Neural cell (in vitro differentiated cells): Measurements from ENCODE around the gene SERPINB6. TPM values are rescaled to one million over a fixed set of nuclear protein-coding genes. Genes with fewer than 3 reads are reported as not detected.

Experiments
- H2AFZ ChIP-seq: fragments of 200-600, 300-800 bp; sonication (generic), shearing (Covaris generic); 2 replicates; pipeline ENCODE4 v1.6.0; 2014; ENCODE audit warnings: low read depth, mild to moderate bottlenecking, antibody characterized with exemption, low read length, moderate library complexity
- H3F3A ChIP-seq: fragments of 200-600 bp; shearing (Covaris generic); 2 replicates; pipeline ENCODE4 v1.6.1; 2016; ENCODE audit warnings: mild to moderate bottlenecking, moderate library complexity, mixed read lengths, antibody characterized with exemption, low read length; ENCODE audit not compliant: insufficient read depth, poor library complexity, severe bottlenecking
- H3K27ac ChIP-seq: fragments of 200-600, 300-800 bp; sonication (generic), shearing (Covaris generic); 2 replicates; pipeline ENCODE4 v1.5.1; 2014; ENCODE audit warnings: mild to moderate bottlenecking, low read length, moderate library complexity
- H3K27me3 ChIP-seq: fragments of 300-800, 200-600 bp; sonication (generic), shearing (Covaris generic); 2 replicates; pipeline ENCODE4 v1.6.0; 2014; ENCODE audit warnings: mild to moderate bottlenecking, low read depth, low read length, moderate library complexity; ENCODE audit not compliant: insufficient read depth
- H3K36me3 ChIP-seq: fragments of 300-800, 200-600 bp; sonication (generic), shearing (Covaris generic); 2 replicates; pipeline ENCODE4 v1.5.1; 2014; ENCODE audit warnings: mild to moderate bottlenecking, antibody characterized with exemption, low read length, moderate library complexity; ENCODE audit not compliant: insufficient read depth
- H3K4me2 ChIP-seq: fragments of 300-800, 200-600 bp; sonication (generic), shearing (Covaris generic); 2 replicates; pipeline ENCODE4 v1.6.0; 2014; ENCODE audit warnings: mild to moderate bottlenecking, low read length
- H3K4me3 ChIP-seq: fragments of 300-800, 200-600 bp; sonication (generic), shearing (Covaris generic); 2 replicates; pipeline ENCODE4 v1.5.1; 2014; ENCODE audit warnings: mild to moderate bottlenecking, low read length, moderate library complexity
- H3K79me2 ChIP-seq: fragments of 200-600 bp; shearing (Covaris generic); replicated peaks from 2 replicates; pipeline ENCODE4 v1.6.0; 2014; ENCODE audit warnings: mild to moderate bottlenecking, low read length, moderate library complexity; ENCODE audit not compliant: insufficient read depth
- H3K9ac ChIP-seq: fragments of 300-800, 200-600 bp; sonication (generic), shearing (Covaris generic); 2 replicates; pipeline ENCODE4 v1.6.1; 2016; ENCODE audit warnings: mild to moderate bottlenecking, low read length, mixed read lengths
- H3K9me2 ChIP-seq: fragments of 200-600 bp; shearing (Covaris generic); 2 replicates; pipeline ENCODE4 v1.6.1; 2016; ENCODE audit warnings: mild to moderate bottlenecking, low read length, mixed read lengths; ENCODE audit not compliant: insufficient read depth
- H3K9me3 ChIP-seq: fragments of 200-600, 300-800 bp; sonication (generic), shearing (Covaris generic); 2 replicates; pipeline ENCODE4 v1.6.1; 2016; ENCODE audit warnings: mild to moderate bottlenecking, mixed run types, low read length, moderate library complexity, mixed read lengths
- H4K20me1 ChIP-seq: fragments of 200-600 bp; shearing (Covaris generic); 2 replicates; pipeline ENCODE4 v1.6.1; 2016; ENCODE audit warnings: mild to moderate bottlenecking, mixed run types; ENCODE audit not compliant: insufficient read depth
- CTCF ChIP-seq: fragments of 450-650 bp; IDR thresholded peaks from 2 replicates; pipeline ENCODE4 v1.5.1; 2014; ENCODE audit warnings: antibody characterized with exemption, mild to moderate bottlenecking, moderate library complexity; ENCODE audit not compliant: poor library complexity, severe bottlenecking
- EP300 ChIP-seq: fragments of 450-650 bp; conservative IDR thresholded peaks from 2 replicates; pipeline ENCODE4 v1.6.1; 2014; ENCODE audit warnings: antibody characterized with exemption, mild to moderate bottlenecking, moderate library complexity; ENCODE audit not compliant: poor library complexity, severe bottlenecking
- EZH2 ChIP-seq: fragments of 200-600, 300-800 bp; shearing (Covaris generic), sonication (generic); IDR thresholded peaks from 2 replicates; pipeline ENCODE4 v1.6.1; 2014; ENCODE audit warnings: antibody characterized with exemption, low read length, borderline replicate concordance, mild to moderate bottlenecking; ENCODE audit not compliant: insufficient read depth, poor library complexity, severe bottlenecking
- MXI1 ChIP-seq: fragments of 450-650 bp; conservative IDR thresholded peaks from 2 replicates; pipeline ENCODE4 v1.6.1; 2014; ENCODE audit warnings: antibody characterized with exemption, mild to moderate bottlenecking; ENCODE audit not compliant: poor library complexity, severe bottlenecking
- POLR2AphosphoS5 ChIP-seq: IDR thresholded peaks from 2 replicates; pipeline ENCODE4 v1.6.1; 2012
- RAD21 ChIP-seq: fragments of 450-650 bp; conservative IDR thresholded peaks from 2 replicates; pipeline ENCODE4 v1.6.1; 2014; ENCODE audit warnings: antibody characterized with exemption, mild to moderate bottlenecking, moderate library complexity
- REST ChIP-seq: IDR thresholded peaks from 2 replicates; pipeline ENCODE4 v1.6.1; 2012; ENCODE audit warnings: borderline replicate concordance
- SMC3 ChIP-seq: fragments of 450-650 bp; conservative IDR thresholded peaks from 2 replicates; pipeline ENCODE4 v1.6.1; 2014; ENCODE audit warnings: antibody characterized with exemption, mild to moderate bottlenecking, moderate library complexity; ENCODE audit not compliant: poor library complexity
- TAF1 ChIP-seq: IDR thresholded peaks from 2 replicates; pipeline ENCODE4 v1.6.1; 2012; ENCODE audit warnings: low read depth
- polyA plus RNA-seq: library from polyadenylated mRNA; depleted of rRNA; stranded (reverse); fragments of >200 nt; gene quantifications from 2 replicates; pipeline ENCODE4 v1.2.3, GENCODE V29; 2014

SERPINB6 gene
- polyA plus RNA-seq, 1 donor from 2014 or later, result 2.3 TPM

- no peak overlapping the region for H2AFZ ChIP-seq
- H3K79me2 ChIP-seq, result no peaks in the 10 kb centered on the region
- peaks cover 2% of the 10 kb centered on the region for H3K9me3 ChIP-seq
- H3K9ac ChIP-seq, result no peak overlapping the region
- H3K27ac ChIP-seq, result no peak overlapping the region
- no peaks in the 10 kb centered on the region for H3F3A ChIP-seq
- peaks cover 13% of the 10 kb centered on the region for H3K36me3 ChIP-seq
- no peaks in the 10 kb centered on the region for H3K27me3 ChIP-seq
- H3K4me3 ChIP-seq, result no peak overlapping the region
- no peak for TF ChIP-seq CTCF
- TF ChIP-seq RAD21, result no peak
- TF ChIP-seq EZH2, result no peak
- no peak for TF ChIP-seq POLR2AphosphoS5
- no peaks in the 10 kb centered on the region for H3K9me2 ChIP-seq
- H3K4me2 ChIP-seq, result no peak overlapping the region
- H4K20me1 ChIP-seq, result no peaks in the 10 kb centered on the region
Measured at GRCh38 chr6:3007571-3007970, 36.2 kb upstream of the SERPINB6 start.

- Histone ChIP-seq H3K4me2 (no peak overlapping the region), H3F3A (no peaks in the 10 kb centered on the region), H3K9ac (no peak overlapping the region), H3K9me3 (no peaks in the 10 kb centered on the region), H3K36me3 (peaks cover 2% of the 10 kb centered on the region), H4K20me1 (no peaks in the 10 kb centered on the region), H3K9me2 (no peaks in the 10 kb centered on the region), H3K4me3 (no peak overlapping the region), H3K27ac (no peak overlapping the region), H3K79me2 (no peaks in the 10 kb centered on the region), H2AFZ (no peak overlapping the region), H3K27me3 (no peaks in the 10 kb centered on the region)
- TF ChIP-seq POLR2AphosphoS5 (no peak), EZH2 (no peak), SMC3 (no peak), RAD21 (no peak), REST (no peak), CTCF (no peak), MXI1 (no peak), EP300 (no peak), TAF1 (no peak)
Measured at GRCh38 chr6:3006476-3006875, 35.1 kb upstream of the SERPINB6 start.
